Adrenal gland (tissue), 5 donors: ENCODE results near the gene UFD1.

Experiments
- CTCF ChIP-seq, 6 experiments: fragments of 450-650 bp in 4 of 6; fragments of 200-600 bp in 2 of 6; sonication (generic) in 1 of 6; IDR thresholded peaks; 1 replicate in 5 of 6; 2 replicates in 1 of 6; pipeline versions ENCODE4 v1.5.1 to v1.8.0; 2016 to 2021; ENCODE audit warnings: antibody characterized with exemption in 6 of 6, mild to moderate bottlenecking in 2 of 6, moderate library complexity in 1 of 6
- POLR2A ChIP-seq, 2 donors: fragments of 450-650 bp; IDR thresholded peaks; one replicate each; pipeline ENCODE4 v1.6.1; 2017; ENCODE audit warnings: antibody characterized with exemption in 2 of 2, mild to moderate bottlenecking in 2 of 2, moderate library complexity in 1 of 2
- donor health status: DM: no; HTN: no; CAD: no.

GRCh38 chr22:19470010-19470409 lies 9.0 kb downstream of the UFD1 start:
- TF ChIP-seq CTCF (IDR thresholded peaks at IDR 0.05) (no peak), POLR2A (IDR thresholded peaks at IDR 0.05) (no peak)
